Ovary (tissue), 3 donors: ENCODE data around the gene TRIM26.

Experiments used
- EP300 ChIP-seq: sonication (generic); formaldehyde crosslinking; IDR thresholded peaks from one replicate; pipeline ENCODE4 v1.6.1; 2017; ENCODE audit warnings: antibody characterized with exemption
- POLR2A ChIP-seq: fragments of 450-650 bp; IDR thresholded peaks from one replicate; pipeline ENCODE4 v1.6.1; 2017; ENCODE audit warnings: antibody characterized with exemption, mild to moderate bottlenecking, moderate library complexity
- TF ChIP-seq, protein P1 (sequence below), 3 donors: fragments of 450-650 bp in 2 of 3; fragments of 200-600 bp in 1 of 3; IDR thresholded peaks; one replicate each; pipeline versions ENCODE4 v1.5.1 to v1.8.0; 2016 to 2022; ENCODE audit warnings: antibody characterized with exemption in 3 of 3, mild to moderate bottlenecking in 1 of 3
- donor health status: DM: no; HTN: no; CAD: no.

DNA sequence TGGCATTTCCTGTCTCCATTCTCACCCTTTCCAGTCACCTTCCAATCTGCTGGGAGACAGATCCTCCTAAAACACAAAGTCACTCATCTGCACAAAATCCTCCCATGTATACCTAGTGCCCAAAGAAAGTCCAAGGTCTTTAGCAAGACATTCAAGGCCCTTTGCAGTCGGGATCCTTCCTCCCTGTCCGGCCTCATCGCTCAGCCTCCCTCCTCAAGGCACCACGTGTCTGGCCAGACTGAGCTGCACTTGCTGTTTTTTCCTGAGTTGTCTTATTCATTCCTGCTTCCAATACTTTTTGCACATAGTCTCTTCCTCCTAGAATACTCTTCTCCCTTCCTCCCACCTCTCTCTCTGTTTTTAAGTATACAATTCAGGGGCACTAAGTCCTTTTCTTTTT is 48.5 kb downstream of the TRIM26 start:
- TF ChIP-seq POLR2A (no peak), EP300 (no peak)
- TF ChIP-seq, protein P1, sequence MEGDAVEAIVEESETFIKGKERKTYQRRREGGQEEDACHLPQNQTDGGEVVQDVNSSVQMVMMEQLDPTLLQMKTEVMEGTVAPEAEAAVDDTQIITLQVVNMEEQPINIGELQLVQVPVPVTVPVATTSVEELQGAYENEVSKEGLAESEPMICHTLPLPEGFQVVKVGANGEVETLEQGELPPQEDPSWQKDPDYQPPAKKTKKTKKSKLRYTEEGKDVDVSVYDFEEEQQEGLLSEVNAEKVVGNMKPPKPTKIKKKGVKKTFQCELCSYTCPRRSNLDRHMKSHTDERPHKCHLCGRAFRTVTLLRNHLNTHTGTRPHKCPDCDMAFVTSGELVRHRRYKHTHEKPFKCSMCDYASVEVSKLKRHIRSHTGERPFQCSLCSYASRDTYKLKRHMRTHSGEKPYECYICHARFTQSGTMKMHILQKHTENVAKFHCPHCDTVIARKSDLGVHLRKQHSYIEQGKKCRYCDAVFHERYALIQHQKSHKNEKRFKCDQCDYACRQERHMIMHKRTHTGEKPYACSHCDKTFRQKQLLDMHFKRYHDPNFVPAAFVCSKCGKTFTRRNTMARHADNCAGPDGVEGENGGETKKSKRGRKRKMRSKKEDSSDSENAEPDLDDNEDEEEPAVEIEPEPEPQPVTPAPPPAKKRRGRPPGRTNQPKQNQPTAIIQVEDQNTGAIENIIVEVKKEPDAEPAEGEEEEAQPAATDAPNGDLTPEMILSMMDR (IDR thresholded peaks at IDR 0.05), result no peak
